Measurements from ENCODE around the gene HIGD1A. TPM values are rescaled to one million over a fixed set of nuclear protein-coding genes. Genes with fewer than 3 reads are reported as not detected.

Gene HIGD1A
- total and polyA plus RNA-seq, 2 experiments from 2014 or later, result 121 to 445 TPM

DNA sequence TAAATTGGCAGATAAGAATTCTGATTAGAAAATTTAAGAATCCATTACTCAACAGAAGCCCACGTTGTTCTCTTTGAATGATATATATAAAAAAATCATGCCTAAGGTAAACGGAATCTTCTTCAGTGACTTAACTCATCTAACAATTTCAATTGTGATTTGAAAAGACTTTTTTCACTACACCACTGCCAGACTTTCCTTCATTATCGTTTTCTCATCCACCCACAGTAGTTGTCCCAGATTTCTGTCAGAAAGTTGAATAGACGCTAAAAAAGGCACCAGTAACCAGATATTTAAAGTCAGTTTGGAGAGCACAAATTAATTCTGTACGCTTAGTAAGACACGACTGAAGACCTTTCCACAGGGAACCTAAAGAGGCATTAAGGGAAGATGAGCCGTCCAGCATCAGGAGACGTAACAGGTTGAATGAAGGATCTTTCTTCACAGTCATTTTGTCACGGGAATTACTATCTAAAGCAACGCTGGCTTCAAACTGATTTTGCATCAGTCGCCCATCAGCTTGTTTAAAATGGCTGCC is 1.3 kb downstream of the HIGD1A start:
- DNase-seq (ENCODE audit: low read depth in 1 of 2, low spot score in 1 of 2), result no peak
- H3K27ac ChIP-seq, result peak overlapping the region; percentile 90
- H3K4me1 ChIP-seq (ENCODE audit: low read depth), result peaks cover 35% of the 10 kb centered on the region
- no peaks in the 10 kb centered on the region for H3K27me3 ChIP-seq
- H3K9me3 ChIP-seq (ENCODE audit: low read depth), result no peaks in the 10 kb centered on the region
- no peaks in the 10 kb centered on the region for H3K36me3 ChIP-seq
- H3K4me3 ChIP-seq, result peak overlapping the region; percentile 44
- TF ChIP-seq, protein P1, sequence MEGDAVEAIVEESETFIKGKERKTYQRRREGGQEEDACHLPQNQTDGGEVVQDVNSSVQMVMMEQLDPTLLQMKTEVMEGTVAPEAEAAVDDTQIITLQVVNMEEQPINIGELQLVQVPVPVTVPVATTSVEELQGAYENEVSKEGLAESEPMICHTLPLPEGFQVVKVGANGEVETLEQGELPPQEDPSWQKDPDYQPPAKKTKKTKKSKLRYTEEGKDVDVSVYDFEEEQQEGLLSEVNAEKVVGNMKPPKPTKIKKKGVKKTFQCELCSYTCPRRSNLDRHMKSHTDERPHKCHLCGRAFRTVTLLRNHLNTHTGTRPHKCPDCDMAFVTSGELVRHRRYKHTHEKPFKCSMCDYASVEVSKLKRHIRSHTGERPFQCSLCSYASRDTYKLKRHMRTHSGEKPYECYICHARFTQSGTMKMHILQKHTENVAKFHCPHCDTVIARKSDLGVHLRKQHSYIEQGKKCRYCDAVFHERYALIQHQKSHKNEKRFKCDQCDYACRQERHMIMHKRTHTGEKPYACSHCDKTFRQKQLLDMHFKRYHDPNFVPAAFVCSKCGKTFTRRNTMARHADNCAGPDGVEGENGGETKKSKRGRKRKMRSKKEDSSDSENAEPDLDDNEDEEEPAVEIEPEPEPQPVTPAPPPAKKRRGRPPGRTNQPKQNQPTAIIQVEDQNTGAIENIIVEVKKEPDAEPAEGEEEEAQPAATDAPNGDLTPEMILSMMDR (IDR thresholded peaks at IDR 0.05; ENCODE audit: low read depth, low read length), result no peak

DNA sequence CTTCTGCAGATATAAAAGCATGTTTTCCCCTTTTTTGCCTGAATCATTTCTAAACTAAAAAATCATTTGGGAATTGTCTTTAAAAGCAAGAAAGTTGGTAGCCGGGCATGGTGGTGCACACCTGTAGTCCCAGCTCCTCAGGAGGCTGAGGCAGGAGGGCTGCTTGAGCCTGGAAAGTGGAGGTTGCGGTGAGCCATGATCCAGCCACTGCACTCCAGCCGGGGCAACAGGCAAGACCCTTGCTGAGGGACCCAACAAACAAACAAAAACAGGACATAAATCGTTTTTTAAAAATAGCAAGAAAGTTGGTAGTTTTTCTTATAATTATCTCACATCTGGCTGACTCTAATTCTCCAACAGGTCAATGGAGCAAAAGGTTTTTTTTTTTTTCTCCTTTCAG is 2.5 kb downstream of the HIGD1A start:
- Histone ChIP-seq H3K9me3 (ENCODE audit: low read depth) (no peaks in the 10 kb centered on the region), H3K4me3 (peak overlapping the region; percentile 44), H3K27me3 (no peaks in the 10 kb centered on the region), H3K4me1 (ENCODE audit: low read depth) (peaks cover 35% of the 10 kb centered on the region), H3K36me3 (no peaks in the 10 kb centered on the region), H3K27ac (peak overlapping the region; percentile 90)
- TF ChIP-seq, protein P1 (IDR thresholded peaks at IDR 0.05; ENCODE audit: low read depth, low read length), result no peak
- DNase-seq (ENCODE audit: low read depth in 1 of 2, low spot score in 1 of 2), result no peak

DNA sequence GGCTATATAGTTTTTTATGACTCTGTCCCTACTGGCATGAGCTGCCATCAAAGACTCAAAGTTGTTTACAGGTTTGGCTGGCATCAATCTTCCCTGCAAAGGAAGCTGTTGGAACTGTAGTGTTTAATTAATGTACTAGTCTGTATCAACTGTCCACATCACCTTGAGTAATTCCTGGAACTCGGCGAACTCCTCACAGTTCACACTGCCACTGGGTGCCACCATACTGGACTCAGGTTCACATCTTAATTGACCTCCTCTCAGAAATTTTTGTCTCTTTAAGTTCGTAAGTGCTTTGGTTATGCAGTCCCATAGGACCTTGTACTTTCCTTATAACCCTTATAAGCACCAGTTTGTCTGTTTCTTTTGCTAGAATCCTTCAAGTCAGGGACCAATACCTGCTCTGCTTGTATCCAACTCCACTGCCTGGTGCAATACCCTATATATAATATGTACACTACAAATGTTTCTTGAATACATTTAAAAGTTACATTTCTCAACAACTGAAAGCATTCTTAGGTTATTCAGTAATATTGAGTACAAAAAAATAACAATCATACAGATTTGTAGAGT is 3.2 kb downstream of the HIGD1A start:
- Histone ChIP-seq H3K4me3 (no peak overlapping the region), H3K27me3 (no peaks in the 10 kb centered on the region)

DNA sequence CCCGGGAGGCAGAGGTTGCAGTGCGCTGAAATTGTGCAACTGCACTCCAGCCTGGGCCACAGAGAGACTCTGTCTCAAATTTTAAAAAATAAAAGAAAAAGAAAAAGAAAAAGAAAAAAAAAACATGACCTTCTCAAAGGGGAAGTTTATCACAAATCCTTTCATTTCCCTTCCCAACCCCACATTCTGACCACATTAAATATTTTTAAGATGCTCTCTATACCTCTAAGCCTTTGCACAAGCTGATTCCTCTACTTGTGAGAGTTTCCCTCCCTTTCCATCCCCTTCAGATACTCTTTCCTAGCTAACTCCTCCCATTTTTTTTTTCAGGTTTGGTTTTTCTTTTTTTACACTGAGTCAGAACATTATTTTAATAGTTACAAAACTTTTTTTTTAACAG is 4.0 kb downstream of the HIGD1A start:
- no peak for DNase-seq (ENCODE audit: low read depth in 1 of 2, low spot score in 1 of 2)
- Histone ChIP-seq H3K9me3 (ENCODE audit: low read depth) (no peaks in the 10 kb centered on the region), H3K36me3 (no peaks in the 10 kb centered on the region), H3K4me1 (ENCODE audit: low read depth) (peaks cover 31% of the 10 kb centered on the region), H3K4me3 (no peak overlapping the region), H3K27me3 (no peaks in the 10 kb centered on the region), H3K27ac (no peak overlapping the region)
- TF ChIP-seq, protein P1 (IDR thresholded peaks at IDR 0.05; ENCODE audit: low read depth, low read length), result no peak

More for the DNA sequence above, 3.2 kb downstream of the HIGD1A start:
- Histone ChIP-seq H3K36me3 (no peaks in the 10 kb centered on the region), H3K27ac (peak overlapping the region; percentile 90), H3K4me1 (ENCODE audit: low read depth) (peaks cover 35% of the 10 kb centered on the region), H3K9me3 (ENCODE audit: low read depth) (no peaks in the 10 kb centered on the region)
- no peak for DNase-seq (ENCODE audit: low read depth in 1 of 2, low spot score in 1 of 2)
- TF ChIP-seq, protein P1 (IDR thresholded peaks at IDR 0.05; ENCODE audit: low read depth, low read length), result no peak

DNA sequence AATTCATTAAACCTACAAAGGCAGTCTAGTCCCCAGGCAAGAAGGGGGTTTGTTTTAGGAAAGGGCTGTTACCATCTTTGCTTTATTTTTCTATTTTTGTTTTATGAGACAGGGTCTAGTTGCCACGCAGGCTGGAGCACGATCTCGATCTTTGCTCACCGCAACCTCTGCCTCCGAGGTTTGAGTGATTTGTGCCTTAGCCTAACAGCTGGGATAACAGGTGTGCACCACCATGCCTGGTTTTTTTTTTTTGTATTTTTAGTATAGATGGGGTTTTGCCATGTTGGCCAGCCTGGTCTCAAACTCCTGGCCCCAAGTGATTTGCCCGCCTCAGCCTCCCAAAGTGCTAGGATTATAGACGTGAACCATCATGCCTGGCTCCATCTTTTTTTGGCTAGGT is 4.9 kb downstream of the HIGD1A start:
- peaks cover 30% of the 10 kb centered on the region for H3K4me1 ChIP-seq (ENCODE audit: low read depth)
- no peak overlapping the region for H3K4me3 ChIP-seq
- TF ChIP-seq, protein P1 (IDR thresholded peaks at IDR 0.05; ENCODE audit: low read depth, low read length), result no peak
- H3K9me3 ChIP-seq (ENCODE audit: low read depth), result no peaks in the 10 kb centered on the region
- no peak overlapping the region for H3K27ac ChIP-seq
- DNase-seq (ENCODE audit: low read depth in 1 of 2, low spot score in 1 of 2), result no peak
- H3K36me3 ChIP-seq, result peaks cover 4% of the 10 kb centered on the region
- H3K27me3 ChIP-seq, result no peaks in the 10 kb centered on the region
